ENCODE measurements around the gene ZBTB24. TPM values are rescaled to one million over a fixed set of nuclear protein-coding genes. Genes with fewer than 3 reads are reported as not detected.

The ZBTB24 gene
- total and polyA plus RNA-seq, 2 of the 13 experiments (the other 11 are each of a cell fraction or from before 2014, with no cell fraction given): 1.5 to 6.2 TPM

GRCh38 chr6:109440331-109441068 is 42.5 kb downstream of the ZBTB24 start, which contains the start of the genes PPIL6 and SMPD2 (continued):
- TF ChIP-seq ZNF704 (CRISPR knock-in tag; IDR thresholded peaks at IDR 0.05; ENCODE audit: borderline replicate concordance): no peak; the same call in 1 of the 2 replicates
- 0 out of 2 replicates have a peak, but pooled peaks have one; percentile 59 for TF ChIP-seq ZNF142 (CRISPR knock-in tag; IDR thresholded peaks at IDR 0.05)
- no peak for TF ChIP-seq ZNF574 (CRISPR knock-in tag; IDR thresholded peaks at IDR 0.05)
- no peak for TF ChIP-seq CCDC6 (CRISPR knock-in tag; IDR thresholded peaks at IDR 0.05)
- TF ChIP-seq TAF15 (IDR thresholded peaks at IDR 0.05; ENCODE audit: low read depth, low read length, poor library complexity, severe bottlenecking): no peak
- TF ChIP-seq SMAD3 (CRISPR knock-in tag; IDR thresholded peaks at IDR 0.05): 0 out of 2 replicates have a peak, but pooled peaks have one; percentile 34
- TF ChIP-seq ZBTB10 (CRISPR knock-in tag; IDR thresholded peaks at IDR 0.05; ENCODE audit: borderline replicate concordance): 0 out of 2 replicates have a peak, but pooled peaks have one; percentile 7
- TF ChIP-seq ZNF12 (CRISPR knock-in tag; IDR thresholded peaks at IDR 0.05): no peak
- TF ChIP-seq ZNF350 (CRISPR knock-in tag; IDR thresholded peaks at IDR 0.05; ENCODE audit: borderline replicate concordance, low read depth): peak; percentile 40; the same call in 1 of the 2 replicates
- no peak for TF ChIP-seq SOX13 (IDR thresholded peaks at IDR 0.05)
- TF ChIP-seq SOX13 (CRISPR knock-in tag; conservative IDR thresholded peaks at IDR 0.05 in 1 of 2, IDR thresholded peaks at IDR 0.05 in 1 of 2): peak in 1 of 2 experiments; percentile 32; a peak in 1 of 4 replicates
- no peak for TF ChIP-seq BRCA1 (CRISPR knock-in tag; IDR thresholded peaks at IDR 0.05)
- 0 out of 2 replicates have a peak, but pooled peaks have one; percentile 55 for TF ChIP-seq MED13 (CRISPR knock-in tag; IDR thresholded peaks at IDR 0.05)
- peak; percentile 49; the same call in 1 of the 2 replicates for TF ChIP-seq ZNF572 (CRISPR knock-in tag; IDR thresholded peaks at IDR 0.05)
- TF ChIP-seq GFI1 (CRISPR knock-in tag; IDR thresholded peaks at IDR 0.05; ENCODE audit: borderline replicate concordance): no peak; the same call in 1 of the 2 replicates
